HT1080 (cell line): ENCODE results near the gene LZTS3. TPM values are rescaled to one million over a fixed set of nuclear protein-coding genes. Genes with fewer than 3 reads are reported as not detected.
"Not testable (repeated sequence)": the region's sequence is repeated elsewhere in the genome, so short reads cannot be mapped to it uniquely, and the experiment has no call there.

Source experiments
- DNase-seq: peaks from one replicate; pipeline ENCODE4 v3.0.0-alpha.2; 2015; ENCODE audit warnings: low read depth
- total RNA-seq: library from RNA; depleted of rRNA; stranded (reverse); fragments of >200 nt; shearing (Covaris generic); gene quantifications from 2 replicates; pipeline ENCODE4 v1.2.3, GENCODE V29; 2014

Gene LZTS3
- total RNA-seq, 1 experiment from 2014 or later: 4.5 TPM

GRCh38 chr20:3146732-3147341 lies 26.5 kb downstream of the LZTS3 start:
- no peak for DNase-seq

- DNase-seq: no peak
Observed at GRCh38 chr20:3141757-3142156, 31.6 kb downstream of the LZTS3 start.

GRCh38 chr20:3137492-3137891 lies 35.9 kb downstream of the LZTS3 start:
- no peak for DNase-seq

- no peak for DNase-seq
Observed at GRCh38 chr20:3135507-3136070, 37.8 kb downstream of the LZTS3 start.

GRCh38 chr20:3134151-3134550 lies 39.2 kb downstream of the LZTS3 start:
- DNase-seq: no peak

GRCh38 chr20:3133155-3133554 lies 40.2 kb downstream of the LZTS3 start:
- DNase-seq: no peak

GRCh38 chr20:3130051-3130600 lies 43.2 kb downstream of the LZTS3 start:
- no peak for DNase-seq

GRCh38 chr20:3129094-3129493 lies 44.3 kb downstream of the LZTS3 start:
- DNase-seq: no peak

GRCh38 chr20:3128275-3128984 lies 44.9 kb downstream of the LZTS3 start:
- no peak for DNase-seq

- no peak for DNase-seq
Observed at GRCh38 chr20:3126527-3126859, 46.9 kb downstream of the LZTS3 start.

- DNase-seq: not testable (repeated sequence)
Observed at GRCh38 chr20:3125776-3126526, 47.4 kb downstream of the LZTS3 start.

- not testable (repeated sequence) for DNase-seq
Observed at GRCh38 chr20:3124773-3125560, 48.4 kb downstream of the LZTS3 start.

GRCh38 chr20:3124163-3124562 lies 49.2 kb downstream of the LZTS3 start:
- DNase-seq: not testable (repeated sequence)

GRCh38 chr20:3123542-3123941 lies 49.8 kb downstream of the LZTS3 start:
- no peak for DNase-seq

GRCh38 chr20:3121955-3122610 lies 51.3 kb downstream of the LZTS3 start:
- DNase-seq: no peak

GRCh38 chr20:3121271-3121911 lies 52.0 kb downstream of the LZTS3 start:
- DNase-seq: no peak

GRCh38 chr20:3119044-3119443 lies 54.3 kb downstream of the LZTS3 start:
- DNase-seq: no peak

GRCh38 chr20:3117839-3118379 lies 55.4 kb downstream of the LZTS3 start:
- DNase-seq: not testable (repeated sequence)

GRCh38 chr20:3116341-3116740 lies 57.0 kb downstream of the LZTS3 start:
- DNase-seq: no peak
